ENCODE data around the gene ENPP6.
A peak's percentile ranks its signal among the peaks of the same experiment; 100 is the strongest.

ENPP6 gene
- 0.03 to 0.66 (median 0.33) reads per million in 18 experiments for total RNA-seq

DNA sequence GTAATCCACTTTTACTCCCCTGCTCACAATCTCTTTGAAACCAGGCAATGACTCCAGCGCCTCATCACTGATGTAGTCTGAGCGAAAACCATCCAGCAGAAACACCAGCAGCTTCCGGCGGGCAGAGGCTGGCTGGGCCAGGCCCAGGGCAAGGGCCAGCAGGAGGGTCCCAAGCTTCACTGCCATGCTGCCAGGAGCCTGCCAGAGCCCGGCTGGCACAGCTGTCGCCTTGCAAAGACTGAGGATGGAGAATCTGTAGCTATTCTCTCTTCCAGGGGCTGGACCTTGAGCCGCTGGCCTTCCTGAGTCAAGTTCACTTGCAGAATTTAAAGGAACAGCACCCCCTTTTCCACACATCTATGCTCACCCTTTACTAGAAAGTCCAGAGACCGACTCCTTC is at the start of gene ENPP6:
TSS of gene ENPP6 (minus strand) at position 240 of the 400 bp plus-strand sequence. CDS start at position 186, 54 bp downstream.
- DNase-seq = no peak

DNA sequence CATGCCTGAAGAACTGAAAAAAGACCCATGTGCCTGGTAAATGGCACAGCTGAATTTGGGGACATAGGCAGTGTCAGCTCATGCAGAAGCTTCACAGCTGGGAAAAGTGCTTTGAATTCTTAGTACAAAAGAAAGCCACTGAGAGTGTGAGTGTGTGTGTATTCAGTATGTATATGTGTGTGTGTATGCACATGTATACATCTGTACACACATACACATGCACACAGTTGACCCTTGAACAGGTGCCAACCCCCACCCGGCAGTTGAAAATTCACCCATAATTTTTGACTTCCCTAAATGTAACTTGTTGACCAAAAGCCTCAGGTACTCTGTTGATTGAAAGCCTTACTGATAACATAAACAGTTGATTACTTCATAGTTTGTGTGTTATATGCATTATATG is 49.5 kb upstream of the ENPP6 start:
- DNase-seq = no peak

- peak; percentile 76 to 85 for DNase-seq
Observed at GRCh38 chr4:184265546-184266351, 48.1 kb upstream of the ENPP6 start.

DNA sequence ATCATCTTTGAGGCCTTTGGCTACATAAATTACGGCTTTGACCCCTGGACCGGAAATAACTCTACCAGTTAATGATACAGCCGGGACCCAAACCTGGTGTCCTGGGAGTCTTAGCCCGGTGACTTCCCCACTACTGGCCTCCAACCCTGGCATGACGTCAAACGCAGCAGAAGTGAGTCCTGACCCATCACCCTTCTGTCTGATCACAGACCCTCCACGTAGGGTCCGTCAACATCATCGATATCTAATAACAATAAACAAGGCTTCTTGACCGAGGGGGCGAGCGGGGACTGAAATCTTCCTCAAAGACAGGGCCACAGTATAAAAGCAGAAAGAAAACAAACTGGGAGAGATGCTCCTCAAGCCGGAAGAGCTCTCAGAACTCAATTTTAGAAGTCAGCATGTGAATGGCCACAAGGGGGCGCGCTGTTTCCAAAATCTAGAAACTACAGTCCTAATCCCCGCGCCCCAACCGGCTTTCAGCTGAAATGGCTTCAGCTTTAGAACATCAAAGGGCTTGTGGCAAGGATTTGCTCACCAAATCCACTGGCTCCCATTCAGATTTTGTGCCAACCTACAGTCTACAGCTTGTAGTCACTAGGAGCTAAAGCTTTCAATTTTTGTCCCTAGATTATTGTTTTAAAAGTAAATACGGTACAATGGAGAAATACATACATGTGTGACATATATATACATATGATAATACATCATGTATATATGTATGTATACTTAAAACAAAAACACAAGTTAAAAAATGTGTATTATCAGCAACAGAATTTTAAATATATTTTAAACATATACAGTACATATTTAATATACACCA is 46.4 kb upstream of the ENPP6 start:
- DNase-seq = peak; percentile 96

DNA sequence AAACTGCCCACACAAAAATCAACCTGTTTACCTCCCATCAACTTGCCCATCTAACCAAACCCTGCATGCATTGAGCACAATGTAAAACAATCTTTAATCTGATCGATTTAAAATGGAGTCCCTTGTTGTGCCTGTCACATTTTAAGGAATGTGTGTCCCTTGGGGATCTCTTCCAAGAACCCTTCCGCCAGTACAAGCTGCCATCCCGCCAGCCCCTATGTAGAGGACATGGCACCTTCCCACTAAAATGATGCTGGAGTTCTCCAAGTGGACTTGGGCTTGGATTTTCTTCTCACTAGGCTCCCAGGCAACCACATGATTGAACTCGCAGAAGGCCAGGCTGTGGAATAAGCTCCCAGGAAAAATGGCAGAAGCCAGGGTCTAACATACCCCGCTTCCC is 45.8 kb upstream of the ENPP6 start:
- DNase-seq = no peak

GRCh38 chr4:184262901-184263300 is 45.2 kb upstream of the ENPP6 start:
- DNase-seq = peak; percentile 22 to 69

- no peak for DNase-seq
Observed at GRCh38 chr4:184261246-184261645, 43.6 kb upstream of the ENPP6 start.

DNA sequence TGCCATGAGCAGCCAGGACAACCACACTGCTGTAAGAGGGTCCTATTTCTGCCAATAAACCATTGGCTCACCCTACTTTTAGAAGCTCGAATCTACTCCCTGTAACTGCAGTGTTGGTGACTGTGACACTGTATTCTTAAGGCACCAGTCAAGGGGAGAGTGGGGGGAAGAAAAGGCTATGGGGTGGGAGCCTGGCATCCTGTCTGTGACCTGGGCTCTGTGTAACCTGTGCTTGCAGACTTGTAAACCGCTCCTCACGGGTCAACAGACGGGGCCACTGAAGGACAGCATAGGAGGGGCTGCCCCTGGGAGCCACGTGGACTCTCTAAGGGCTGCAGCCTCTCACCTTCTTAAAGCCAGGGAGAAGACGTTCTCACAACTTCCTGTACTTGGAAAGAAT is 42.2 kb upstream of the ENPP6 start:
- DNase-seq = no peak

- DNase-seq = no peak
Observed at GRCh38 chr4:184259081-184259480, 41.4 kb upstream of the ENPP6 start.

DNA sequence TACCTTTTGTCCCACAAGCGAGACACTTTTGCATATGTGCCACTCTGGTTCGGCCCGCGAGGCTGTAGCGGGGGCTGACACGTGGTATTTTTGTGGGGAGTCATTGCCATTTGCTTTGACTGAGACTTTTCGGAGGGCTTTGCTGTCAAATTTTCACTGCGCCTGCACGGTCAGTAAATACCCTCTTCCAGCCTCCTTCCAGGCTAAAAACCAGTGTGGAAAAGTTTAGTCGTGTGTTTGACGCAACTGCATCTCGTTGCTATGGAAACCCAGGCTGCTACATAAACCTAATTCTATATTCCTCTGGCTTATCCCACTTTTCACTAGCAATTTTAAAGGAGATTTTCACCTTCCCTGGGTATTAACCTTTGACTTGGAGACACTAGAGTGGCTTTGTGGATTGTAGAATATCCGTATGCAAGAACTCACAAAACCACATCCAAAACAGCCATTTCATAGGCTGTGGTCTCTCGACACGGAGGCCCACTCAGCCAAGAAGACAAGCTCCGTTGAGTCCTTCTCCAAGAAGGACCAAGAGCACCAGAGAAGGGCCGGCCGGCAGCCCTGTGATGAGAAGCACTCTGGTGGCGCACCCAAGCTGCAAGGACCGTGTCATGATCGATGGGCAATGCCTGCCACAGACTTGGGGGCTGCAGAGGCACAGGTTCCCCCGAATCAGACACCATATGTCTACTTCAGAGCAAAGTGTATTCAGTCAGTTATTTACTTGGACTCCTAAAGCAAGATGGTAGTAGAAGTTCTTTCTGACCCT is 38.4 kb upstream of the ENPP6 start:
- no peak for DNase-seq

DNA sequence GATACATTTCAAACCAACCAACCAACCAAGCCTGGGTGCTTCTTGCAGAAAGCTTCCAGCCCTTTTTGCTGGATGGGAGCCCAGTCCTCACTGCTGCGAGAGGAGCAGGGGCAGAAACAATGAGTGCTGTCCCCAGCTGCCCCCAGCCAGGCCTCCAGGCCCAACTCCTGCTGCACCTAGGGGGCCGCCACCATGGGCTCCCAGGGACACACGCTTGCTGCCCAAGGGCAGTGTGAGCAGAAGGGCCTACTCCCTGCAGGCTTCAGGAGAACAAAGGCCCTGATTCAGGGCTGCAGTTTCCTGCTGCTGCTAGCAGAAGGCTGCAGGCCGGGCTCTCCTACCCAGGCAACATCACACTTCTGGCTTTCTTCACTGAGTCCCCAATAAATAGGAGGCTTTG is 37.7 kb upstream of the ENPP6 start:
- DNase-seq = no peak

- no peak for DNase-seq
Observed at GRCh38 chr4:184253072-184253420, 35.4 kb upstream of the ENPP6 start.

- no peak for DNase-seq
Observed at GRCh38 chr4:184252136-184253071, 34.7 kb upstream of the ENPP6 start.

DNA sequence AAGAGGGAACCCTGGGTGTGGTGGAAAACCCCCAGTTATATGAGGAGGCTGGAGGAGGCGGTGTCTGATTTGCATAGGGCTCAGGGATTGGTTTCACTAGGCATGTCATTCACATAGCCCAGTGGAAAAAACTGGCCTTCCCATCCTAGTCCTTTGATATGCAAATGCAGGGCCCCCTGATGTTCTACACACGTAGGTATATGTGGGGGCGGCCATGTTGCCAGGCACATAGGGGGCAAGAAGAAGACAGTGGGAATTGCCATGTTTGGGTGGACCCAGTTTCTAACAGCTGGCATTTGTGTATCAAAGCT is 34.0 kb upstream of the ENPP6 start:
- no peak for DNase-seq

DNA sequence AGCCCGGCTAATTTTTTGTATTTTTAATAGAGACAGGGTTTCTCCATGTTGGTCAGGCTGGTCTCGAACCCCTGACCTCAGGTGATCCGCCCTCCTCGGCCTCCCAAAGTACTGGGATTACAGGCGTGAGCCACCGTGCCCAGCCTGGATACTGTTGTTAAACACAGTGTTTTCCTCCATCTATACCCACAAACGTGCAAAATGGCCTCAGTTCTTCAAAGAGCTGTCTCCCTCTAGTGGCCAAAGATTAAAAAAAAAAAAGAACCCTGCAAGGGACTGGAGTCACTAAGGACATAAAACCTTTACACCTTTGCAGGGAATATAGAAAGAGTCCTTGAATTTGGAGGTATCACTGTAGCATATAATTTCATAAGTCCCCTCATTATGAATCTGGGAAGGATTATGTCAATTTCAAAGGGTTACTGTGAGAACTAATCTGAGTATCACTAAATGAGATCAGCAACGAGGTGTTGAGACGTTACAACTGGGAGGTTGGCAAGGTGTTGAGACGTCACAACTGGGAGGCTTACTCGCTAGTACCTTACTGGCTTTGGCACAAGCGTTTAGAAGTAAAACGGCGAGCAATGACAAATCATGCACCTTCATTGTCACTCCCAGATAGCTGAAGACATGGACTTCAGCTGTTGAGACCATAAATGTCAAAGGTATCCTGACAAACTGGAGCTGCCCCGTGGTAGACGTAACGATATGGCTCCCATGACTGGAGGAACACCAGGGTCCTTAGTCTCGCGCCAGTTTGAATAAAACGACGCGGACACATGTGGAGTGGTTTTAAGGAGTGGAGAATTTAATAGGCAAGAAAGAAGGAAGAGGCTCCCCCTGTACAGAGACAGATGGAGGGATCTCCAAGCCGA is 33.4 kb upstream of the ENPP6 start:
- DNase-seq = peak; percentile 43 to 58

- peak in 1 of 2 donors; percentile 35 for DNase-seq
Observed at GRCh38 chr4:184248216-184248615, 30.5 kb upstream of the ENPP6 start.

- DNase-seq = no peak
Observed at GRCh38 chr4:184247421-184247820, 29.7 kb upstream of the ENPP6 start.

- no peak for DNase-seq
Observed at GRCh38 chr4:184246426-184246825, 28.8 kb upstream of the ENPP6 start.

DNA sequence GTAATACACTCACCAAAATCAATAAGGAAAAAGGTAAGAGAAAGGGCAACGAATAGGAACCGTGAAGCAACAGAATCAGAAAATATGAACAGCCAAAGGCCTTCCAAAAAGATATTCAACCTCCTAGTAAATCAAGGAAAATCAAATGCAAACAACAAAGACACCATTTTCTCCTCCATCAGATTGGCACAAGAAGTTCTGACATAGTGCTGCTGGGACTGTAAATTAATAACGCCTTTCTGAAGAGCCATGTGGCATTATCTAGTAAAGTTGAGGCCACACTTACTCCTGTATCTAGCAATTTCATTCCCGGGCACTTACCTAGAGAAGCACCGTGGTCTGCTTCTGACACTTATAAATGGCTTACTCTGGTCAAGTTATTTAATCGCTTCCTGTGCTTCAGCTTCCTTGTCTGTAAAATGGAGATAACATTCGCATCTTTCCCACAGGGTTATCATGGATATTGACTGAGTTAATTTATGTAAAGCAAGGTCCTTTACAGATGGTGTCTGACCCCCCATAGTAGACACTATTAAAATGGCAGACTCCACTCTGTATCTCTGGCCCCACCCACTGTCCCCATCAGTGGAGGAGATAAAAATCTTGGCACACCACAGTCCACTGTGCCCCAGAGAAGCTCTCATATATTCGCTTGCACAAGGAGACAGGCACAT is 20.5 kb upstream of the ENPP6 start:
- no peak for DNase-seq

- DNase-seq = peak in 1 of 2 donors; percentile 42
Observed at GRCh38 chr4:184237612-184238011, 19.9 kb upstream of the ENPP6 start.

Measured in inflammatory macrophage (primary cell).